HG03558 (cell line): ENCODE data around the gene ANKS1A.
"Not testable (repeated sequence)": the region's sequence is repeated elsewhere in the genome, so short reads cannot be mapped to it uniquely, and the experiment has no call there.

Experiments
- ATAC-seq: cut with Tn5 transposase; IDR thresholded peaks from one replicate; pipeline ENCODE4 v1.9.1; 2021; ENCODE audit warnings: moderate number of reproducible peaks; ENCODE audit not compliant: unreplicated experiment; ENCODE audit errors: extremely low read depth

Gene ANKS1A

GRCh38 chr6:35089216-35089934 lies 200.3 kb downstream of the ANKS1A start:
- no peak for ATAC-seq

GRCh38 chr6:35089935-35090505 lies 201.0 kb downstream of the ANKS1A start:
- ATAC-seq, result no peak

- ATAC-seq, result no peak
These were observed 201.7 kb downstream of the ANKS1A start for GRCh38 chr6:35090734-35091133.

GRCh38 chr6:35091346-35092083 lies 202.5 kb downstream of the ANKS1A start:
- no peak for ATAC-seq

- ATAC-seq, result no peak
These were observed 203.5 kb downstream of the ANKS1A start for GRCh38 chr6:35092362-35093117.

GRCh38 chr6:35093118-35093445 lies 204.0 kb downstream of the ANKS1A start:
- no peak for ATAC-seq

GRCh38 chr6:35093783-35094182 lies 204.7 kb downstream of the ANKS1A start:
- ATAC-seq, result no peak

- no peak for ATAC-seq
These were observed 205.1 kb downstream of the ANKS1A start for GRCh38 chr6:35094183-35094582.

GRCh38 chr6:35096129-35096862 lies 207.2 kb downstream of the ANKS1A start:
- no peak for ATAC-seq

- no peak for ATAC-seq
These were observed 210.1 kb downstream of the ANKS1A start for GRCh38 chr6:35099116-35099515.

- ATAC-seq, result no peak
These were observed 216.0 kb downstream of the ANKS1A start for GRCh38 chr6:35105078-35105477.

- ATAC-seq, result not testable (repeated sequence)
These were observed 217.0 kb downstream of the ANKS1A start for GRCh38 chr6:35106061-35106460.

- not testable (repeated sequence) for ATAC-seq
These were observed 218.2 kb downstream of the ANKS1A start for GRCh38 chr6:35107208-35107607.

- not testable (repeated sequence) for ATAC-seq
These were observed 218.7 kb downstream of the ANKS1A start for GRCh38 chr6:35107761-35108160.

- no peak for ATAC-seq
These were observed 219.3 kb downstream of the ANKS1A start for GRCh38 chr6:35108309-35108885.

GRCh38 chr6:35120746-35121145 lies 231.7 kb downstream of the ANKS1A start:
- ATAC-seq, result no peak

GRCh38 chr6:35124356-35124755 lies 235.3 kb downstream of the ANKS1A start:
- ATAC-seq, result no peak

GRCh38 chr6:35128042-35128441 lies 239.0 kb downstream of the ANKS1A start:
- ATAC-seq, result no peak

- no peak for ATAC-seq
These were observed 239.4 kb downstream of the ANKS1A start for GRCh38 chr6:35128496-35128895.

GRCh38 chr6:35136185-35136584 lies 247.1 kb downstream of the ANKS1A start:
- ATAC-seq, result no peak
